ENCODE results near the gene B4GALT3. TPM values are rescaled to one million over a fixed set of nuclear protein-coding genes. Genes with fewer than 3 reads are reported as not detected.
"Not testable (repeated sequence)": the region's sequence is repeated elsewhere in the genome, so short reads cannot be mapped to it uniquely, and the experiment has no call there.

Gene B4GALT3
- total RNA-seq, 4 donors from 2014 or later = 1.0 to 23.9 (median 19.9) TPM

GRCh38 chr1:161225178-161225533, 47.8 kb upstream of the B4GALT3 start:
- H3K9me3 ChIP-seq = no peaks in the 10 kb centered on the region
- peaks cover 2 to 8% of the 10 kb centered on the region in 2 donors for H3K4me1 ChIP-seq
- intact Hi-C loops (cut with DNase I; ENCODE audit: low total_unique reads) = no loop called here
- no peak for DNase-seq
- no peaks in the 10 kb centered on the region for H3K36me3 ChIP-seq
- TF ChIP-seq CTCF (IDR thresholded peaks at IDR 0.05) = no peak
- no peak for TF ChIP-seq POLR2A (IDR thresholded peaks at IDR 0.05)
- H3K4me3 ChIP-seq = no peak overlapping the region
- peak overlapping the region; percentile 57 to 76 for H3K27ac ChIP-seq
- H3K27me3 ChIP-seq = no peaks in the 10 kb centered on the region

- DNase-seq; H3K27me3 ChIP-seq; H3K9me3 ChIP-seq; H3K36me3 ChIP-seq; H3K27ac ChIP-seq; H3K4me3 ChIP-seq; intact Hi-C loops (cut with DNase I; ENCODE audit: low total_unique reads); H3K4me1 ChIP-seq: not testable (repeated sequence)
Measured at GRCh38 chr1:161224695-161225087, 47.4 kb upstream of the B4GALT3 start.

- Histone ChIP-seq H3K9me3 (no peaks in the 10 kb centered on the region), H3K4me1 (peaks cover 2 to 8% of the 10 kb centered on the region in 2 donors), H3K4me3 (no peak overlapping the region), H3K27me3 (no peaks in the 10 kb centered on the region), H3K27ac (no peak overlapping the region), H3K36me3 (no peaks in the 10 kb centered on the region)
- TF ChIP-seq POLR2A (IDR thresholded peaks at IDR 0.05) (no peak), CTCF (IDR thresholded peaks at IDR 0.05) (no peak)
- intact Hi-C loops (cut with DNase I; ENCODE audit: low total_unique reads) = no loop called here
- DNase-seq = no peak
Measured at GRCh38 chr1:161223805-161224694, 46.7 kb upstream of the B4GALT3 start.

GRCh38 chr1:161222175-161223019, 45.1 kb upstream of the B4GALT3 start:
- Histone ChIP-seq H3K36me3 (no peaks in the 10 kb centered on the region), H3K27me3 (no peaks in the 10 kb centered on the region), H3K9me3 (no peaks in the 10 kb centered on the region), H3K4me1 (peaks cover 2 to 8% of the 10 kb centered on the region in 2 donors), H3K4me3 (no peak overlapping the region), H3K27ac (no peak overlapping the region)
- TF ChIP-seq POLR2A (IDR thresholded peaks at IDR 0.05) (no peak), CTCF (IDR thresholded peaks at IDR 0.05) (no peak)
- intact Hi-C loops (cut with DNase I; ENCODE audit: low total_unique reads) = no loop called here
- DNase-seq = no peak

- TF ChIP-seq CTCF (IDR thresholded peaks at IDR 0.05) = no peak
- TF ChIP-seq POLR2A (IDR thresholded peaks at IDR 0.05) = no peak
- DNase-seq = no peak
- intact Hi-C loops (cut with DNase I; ENCODE audit: low total_unique reads) = no loop called here
Measured at GRCh38 chr1:161220002-161220401, 42.7 kb upstream of the B4GALT3 start.

More at GRCh38 chr1:161220002-161220401, 42.7 kb upstream of the B4GALT3 start:
- Histone ChIP-seq H3K27me3 (no peaks in the 10 kb centered on the region), H3K4me3 (no peak overlapping the region), H3K36me3 (no peaks in the 10 kb centered on the region), H3K4me1 (no peaks in the 10 kb centered on the region), H3K27ac (no peak overlapping the region), H3K9me3 (no peaks in the 10 kb centered on the region)

Measured in uterus (tissue), 4 donors.